Cardiac atrium fibroblast (primary cell): Measurements from ENCODE around the gene SEMA3B. TPM values are rescaled to one million over a fixed set of nuclear protein-coding genes. Genes with fewer than 3 reads are reported as not detected.

Experiments
- total RNA-seq: library from RNA; depleted of rRNA; stranded (reverse); fragments of >200 nt; gene quantifications from 2 replicates; pipeline ENCODE4 v1.2.3, GENCODE V29; 2015

SEMA3B gene
- 1.4 and 3.4 TPM in 2 replicates for total RNA-seq

DNA sequence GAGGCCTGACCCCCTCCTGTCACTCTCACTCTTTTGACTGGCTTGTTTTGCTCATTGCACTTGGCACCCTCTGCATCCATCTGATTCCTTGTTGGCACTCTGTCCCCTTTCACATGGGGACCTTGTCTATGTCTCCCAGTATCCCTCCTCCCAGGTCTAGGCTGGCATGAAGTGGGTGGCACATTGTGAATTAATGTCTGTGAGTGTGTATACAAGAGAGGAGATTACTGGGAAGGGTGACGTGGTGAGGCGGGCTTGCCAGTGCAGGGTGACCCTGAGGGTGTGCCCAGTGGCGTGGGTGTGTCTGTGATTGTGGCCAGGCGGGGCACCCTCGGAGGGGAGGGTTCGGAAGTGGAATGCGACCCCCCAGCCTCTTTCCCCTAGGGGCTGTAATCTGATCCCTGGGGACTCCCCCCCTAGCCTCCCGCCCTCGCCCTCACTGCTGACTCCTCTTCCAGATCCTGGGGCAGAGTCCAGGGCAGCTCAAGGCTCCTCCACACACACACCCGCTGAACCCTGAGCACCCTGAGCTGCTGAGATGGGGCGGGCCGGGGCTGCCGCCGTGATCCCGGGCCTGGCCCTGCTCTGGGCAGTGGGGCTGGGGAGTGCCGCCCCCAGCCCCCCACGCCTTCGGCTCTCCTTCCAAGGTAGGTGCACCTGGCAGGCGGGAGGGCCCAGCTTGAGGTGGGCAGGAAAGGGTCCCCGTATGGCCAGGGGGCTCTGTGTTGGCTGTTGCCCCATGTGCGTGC, at the start of gene SEMA3B:
TSS of gene SEMA3B (plus strand) at position 445 of the 749 bp plus-strand sequence. CDS start at position 539, 94 bp downstream.

DNA sequence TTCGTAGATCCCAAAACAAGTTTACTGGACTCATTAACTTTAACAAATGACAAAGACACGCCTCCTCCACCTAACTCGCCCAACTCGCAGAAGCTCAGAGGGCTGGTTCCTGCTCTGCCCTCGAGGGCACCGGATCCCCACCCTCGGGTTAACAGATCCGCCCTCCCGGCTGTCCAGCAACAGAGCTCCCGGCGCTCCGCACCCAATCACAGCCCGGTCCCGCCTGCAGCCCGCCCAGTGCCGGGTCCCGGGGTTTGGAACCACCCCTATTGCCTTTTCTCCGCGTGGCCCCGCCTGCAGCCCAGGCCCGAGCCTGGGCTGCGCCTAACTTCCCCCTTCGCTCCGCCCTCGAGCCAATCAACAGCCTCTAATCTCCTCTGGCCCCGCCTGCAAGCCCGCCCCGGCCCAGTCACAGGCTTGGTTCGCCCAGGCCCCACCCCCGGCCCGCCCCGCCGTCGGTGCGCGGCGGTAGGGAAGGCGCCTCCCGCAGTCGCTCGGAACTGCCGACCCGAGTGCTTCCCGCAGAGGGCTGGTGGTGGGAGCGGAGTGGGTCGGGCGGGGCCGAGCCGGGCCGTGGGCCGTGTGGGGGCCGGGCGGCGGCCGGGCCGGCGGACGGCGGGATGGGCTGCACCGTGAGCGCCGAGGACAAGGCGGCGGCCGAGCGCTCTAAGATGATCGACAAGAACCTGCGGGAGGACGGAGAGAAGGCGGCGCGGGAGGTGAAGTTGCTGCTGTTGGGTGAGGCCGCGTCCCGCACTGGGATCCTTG, 33.0 kb upstream of the SEMA3B start, which contains the start of gene GNAI2:
TSS of gene GNAI2 (plus strand) at position 489 of the 768 bp plus-strand sequence. CDS start at position 621, 132 bp downstream.

DNA sequence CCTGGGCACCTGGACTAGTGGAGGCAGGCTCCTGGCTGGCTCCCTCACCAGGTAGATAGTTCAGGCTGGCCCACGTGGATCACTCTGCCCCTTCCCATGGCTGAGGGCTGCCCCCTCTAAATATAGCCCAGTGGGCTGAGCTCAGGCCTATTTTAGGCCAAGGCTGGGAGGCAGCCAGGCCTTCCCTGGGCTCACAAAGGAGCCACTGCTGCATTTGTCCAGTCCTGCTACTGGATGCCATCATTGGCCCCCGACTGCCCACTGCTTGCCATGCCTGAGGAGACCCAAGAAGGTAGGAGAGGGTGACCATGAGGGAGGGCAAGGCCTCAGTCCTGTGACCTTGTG, 9.9 kb downstream of the SEMA3B start, which contains the start of gene LSMEM2:
TSS of gene LSMEM2 (plus strand) at position 208 of the 345 bp plus-strand sequence. CDS start at position 235, 27 bp downstream.

DNA sequence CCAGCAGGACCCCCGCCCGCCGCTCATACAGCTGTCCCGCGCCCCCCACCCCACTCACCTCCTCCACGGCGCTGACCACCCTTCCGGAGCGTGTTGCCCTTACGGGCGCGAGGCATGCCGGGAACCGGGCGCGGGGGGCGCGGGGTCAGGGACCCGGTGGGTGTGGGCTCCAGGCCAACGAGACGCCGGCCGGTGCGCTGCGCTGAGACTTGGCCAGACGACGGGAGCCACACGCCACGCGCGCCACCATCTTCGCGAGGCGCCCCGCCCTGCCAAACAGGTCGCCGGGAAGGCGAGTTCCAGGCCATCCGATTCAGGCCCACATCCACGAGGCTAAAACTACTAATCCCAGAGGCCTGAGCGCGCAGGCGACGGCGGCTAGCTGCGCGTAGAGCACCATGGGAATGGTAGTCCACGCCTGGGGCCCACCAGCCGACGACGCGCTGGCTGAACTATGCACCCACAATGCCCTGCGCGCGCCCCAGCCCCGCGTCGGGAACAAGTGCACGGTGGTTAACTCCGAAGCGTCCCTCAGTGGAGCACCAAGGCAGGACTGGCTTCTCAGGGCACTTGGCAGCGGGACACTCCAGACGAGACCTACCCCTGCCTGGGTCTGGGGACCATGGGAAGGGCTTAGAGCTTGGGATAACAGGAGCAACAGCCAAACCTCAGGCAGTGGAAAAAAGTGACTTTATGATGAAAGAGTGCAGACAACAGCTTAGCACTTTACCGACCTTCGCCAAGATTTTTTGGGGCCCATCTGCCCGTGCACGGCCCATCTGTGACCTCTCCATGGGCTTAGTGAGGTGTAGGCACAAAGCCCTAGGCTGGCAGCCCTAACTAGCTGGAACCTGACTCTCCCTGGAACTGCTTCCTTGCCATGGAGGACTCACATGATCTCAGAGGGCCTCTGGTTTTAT, 23.5 kb downstream of the SEMA3B start, which contains the start of gene IFRD2:
TSS of gene IFRD2 (minus strand) at position 271 of the 920 bp plus-strand sequence. CDS start at position 116, 155 bp downstream.

DNA sequence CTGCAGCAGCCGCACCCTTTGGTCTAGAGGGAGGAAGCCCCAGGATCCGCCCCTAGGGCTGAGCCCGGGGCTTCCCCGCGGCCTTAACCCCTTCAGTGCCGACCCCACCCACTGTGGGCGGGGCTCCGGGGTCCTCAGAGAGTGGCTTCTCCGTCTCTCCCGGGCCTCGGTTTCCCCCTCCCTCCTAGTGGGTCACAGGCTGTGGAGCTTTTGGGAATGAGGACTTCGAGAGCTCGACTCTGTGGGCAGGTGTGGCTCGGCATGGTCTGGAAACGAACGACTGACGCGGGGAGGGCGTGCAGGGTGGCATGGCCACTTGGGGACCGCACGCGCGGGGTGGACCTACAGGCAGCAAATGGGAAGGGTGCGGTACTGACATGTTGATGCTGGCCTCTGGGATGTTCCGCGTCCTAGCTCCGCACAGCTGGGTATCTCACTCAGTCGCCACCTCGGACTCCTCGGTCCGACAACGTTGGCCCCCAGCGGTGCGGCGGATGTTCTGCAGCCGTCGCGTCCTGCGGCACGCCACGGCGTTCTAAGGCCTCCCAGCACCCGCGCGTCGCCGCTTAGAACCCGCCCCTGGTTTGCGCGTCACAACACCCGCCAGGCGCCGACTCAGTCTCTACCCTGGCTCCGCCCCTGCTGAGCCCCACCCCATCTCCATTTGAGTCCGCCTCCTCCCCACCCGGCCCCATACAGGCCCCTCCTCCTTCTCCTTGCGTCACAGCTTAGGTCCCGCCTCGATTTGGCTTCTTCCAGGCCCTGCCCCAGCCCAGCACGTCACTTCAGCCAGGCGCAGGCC, 30.1 kb downstream of the SEMA3B start, which contains the start of the genes HYAL3 and NAA80:
TSS of gene HYAL3 (minus strand) at position 570 of the 802 bp plus-strand sequence. CDS start 3,803 bp downstream, outside the sequence.
TSS of gene NAA80 (minus strand) at position 570 of the 802 bp plus-strand sequence. CDS start 1,942 bp downstream, outside the sequence.

DNA sequence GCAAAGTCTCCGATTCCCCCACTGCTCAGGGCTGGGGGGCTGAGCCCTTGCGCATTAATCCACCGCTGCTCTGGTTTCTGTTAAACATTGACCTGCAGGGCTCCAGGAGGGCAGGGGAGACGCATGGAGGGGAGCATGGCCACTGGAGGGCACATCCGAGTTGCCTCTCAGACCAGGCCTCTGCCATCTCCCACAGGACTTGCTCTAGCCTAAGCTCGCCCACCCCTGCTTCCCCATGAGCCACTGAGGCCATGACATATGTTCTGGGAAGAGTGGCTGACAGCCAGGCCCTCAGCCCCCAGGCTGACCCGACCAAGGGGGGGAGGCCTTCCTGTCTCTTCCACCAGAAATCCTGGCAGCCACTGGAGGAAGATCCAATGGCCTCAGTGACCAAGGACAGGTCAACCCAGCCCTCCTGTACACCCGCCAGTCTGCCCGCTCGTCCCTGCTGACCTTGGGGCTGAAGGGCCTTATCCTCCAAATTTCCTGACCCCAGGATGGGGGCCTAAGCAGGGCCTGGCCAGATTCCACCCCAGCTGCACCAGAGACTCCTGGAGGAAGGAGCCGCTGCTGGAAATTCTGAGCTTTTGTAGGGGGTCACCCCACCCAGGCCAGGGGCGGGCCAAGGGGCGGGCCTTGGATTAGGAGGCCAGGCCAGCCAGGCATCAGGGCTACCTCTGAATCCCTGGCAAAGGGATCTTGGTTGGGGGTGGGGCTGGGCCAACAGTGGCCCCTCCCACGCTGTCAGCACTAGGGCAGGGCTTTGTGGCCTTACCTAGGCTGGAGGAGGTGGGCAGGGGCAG, 34.3 kb downstream of the SEMA3B start, which contains the start of gene HYAL1:
TSS of gene HYAL1 (minus strand) at position 562 of the 803 bp plus-strand sequence. CDS start 618 bp downstream, outside the sequence.

DNA sequence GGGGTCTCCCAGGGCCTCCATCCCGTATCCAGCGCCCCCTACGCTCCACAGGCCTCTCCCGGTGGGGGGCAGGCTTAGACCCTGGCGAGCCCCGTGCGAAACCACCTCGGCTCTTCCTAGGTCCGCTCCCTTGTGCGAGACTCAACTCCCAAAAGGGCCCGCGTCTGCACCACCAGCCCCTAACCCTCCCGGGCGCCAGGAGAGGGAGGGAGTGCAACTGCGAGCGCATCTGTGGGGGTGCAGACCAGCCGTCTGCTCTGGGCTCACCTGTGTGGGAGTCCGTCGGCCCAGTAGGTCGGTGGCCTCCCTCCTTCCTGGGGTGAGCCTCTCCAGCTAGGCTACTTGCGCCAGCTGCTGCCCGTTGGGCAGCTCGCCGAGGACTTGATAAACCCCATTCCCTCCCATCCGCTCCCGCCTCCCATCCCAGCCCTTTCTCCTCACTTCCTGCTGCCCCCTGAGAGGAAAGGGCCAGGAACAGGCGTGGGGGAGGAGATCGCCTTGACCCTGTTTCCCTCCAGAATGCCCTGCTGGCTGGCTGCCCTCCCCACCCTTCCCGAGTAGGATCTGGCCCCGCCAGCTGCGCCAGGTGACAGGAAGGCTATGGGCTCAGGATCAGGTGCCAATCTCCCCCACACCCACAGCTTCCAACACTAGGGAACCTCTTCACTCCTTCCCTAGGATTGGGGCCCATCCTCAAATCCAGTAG, 53.6 kb downstream of the SEMA3B start, which contains the start of gene HYAL2:
TSS of gene HYAL2 (minus strand) at position 360 of the 706 bp plus-strand sequence. CDS start 2,256 bp downstream, outside the sequence.

Other genes with a start within 250 kb of the SEMA3B start
- gene RBM5, start 180.2 kb upstream of the SEMA3B start, total RNA-seq, result 61.7 and 103 TPM in 2 replicates
- 6.5 and 20.9 TPM in 2 replicates for gene SEMA3F, start 113.8 kb upstream of the SEMA3B start, total RNA-seq
- gene GNAT1, start 77.5 kb upstream of the SEMA3B start, total RNA-seq, result not detected in 2 replicates
- not detected in 2 replicates for gene SLC38A3, start 63.9 kb upstream of the SEMA3B start, total RNA-seq
- gene GNAI2, start 32.9 kb upstream of the SEMA3B start, total RNA-seq, result 252 and 308 TPM in 2 replicates
- gene LSMEM2, start 9.9 kb downstream of the SEMA3B start, total RNA-seq, result not detected in 2 replicates
- 47.1 and 55.2 TPM in 2 replicates for gene IFRD2, start 23.3 kb downstream of the SEMA3B start, total RNA-seq
- gene HYAL3, start 30.3 kb downstream of the SEMA3B start, total RNA-seq, result 6.5 and 7.8 TPM in 2 replicates
- gene NAA80, start 30.3 kb downstream of the SEMA3B start, total RNA-seq, result 8.1 and 11.8 TPM in 2 replicates
- 5.0 and 6.1 TPM in 2 replicates for gene HYAL1, start 34.4 kb downstream of the SEMA3B start, total RNA-seq
- gene HYAL2, start 53.6 kb downstream of the SEMA3B start, total RNA-seq, result 70.0 and 100 TPM in 2 replicates
- 15.2 and 23.3 TPM in 2 replicates for gene TUSC2, start 59.1 kb downstream of the SEMA3B start, total RNA-seq
- 36.5 and 37.7 TPM in 2 replicates for gene RASSF1, start 71.7 kb downstream of the SEMA3B start, total RNA-seq
- under 0.01 TPM in 1 of 2 replicates, not detected in the other for gene ZMYND10, start 76.6 kb downstream of the SEMA3B start, total RNA-seq
- 18.6 and 20.7 TPM in 2 replicates for gene NPRL2, start 81.6 kb downstream of the SEMA3B start, total RNA-seq
- 23.1 and 44.6 TPM in 2 replicates for gene CYB561D2, start 81.7 kb downstream of the SEMA3B start, total RNA-seq
- gene TMEM115, start 90.4 kb downstream of the SEMA3B start, total RNA-seq, result 67.6 and 73.3 TPM in 2 replicates
- not detected in 2 replicates for gene CACNA2D2, start 234.5 kb downstream of the SEMA3B start, total RNA-seq